ENCODE measurements around the gene DNAH2.

DNAH2 gene

GRCh38 chr17:7850701-7851437 lies 133.3 kb downstream of the DNAH2 start:
- DNase-seq (ENCODE audit: insufficient read length, low spot score), result no peak
- no peak for FAIRE-seq
- no peak for TF ChIP-seq POLR2A (IDR thresholded peaks at IDR 0.05; ENCODE audit: low read depth, low read length)

GRCh38 chr17:7851438-7852261 lies 134.1 kb downstream of the DNAH2 start:
- DNase-seq (ENCODE audit: insufficient read length, low spot score) (peak; percentile 36), FAIRE-seq (no peak)
- no peak for TF ChIP-seq POLR2A (IDR thresholded peaks at IDR 0.05; ENCODE audit: low read depth, low read length)

GRCh38 chr17:7852262-7852670 lies 134.7 kb downstream of the DNAH2 start:
- no peak for TF ChIP-seq POLR2A (IDR thresholded peaks at IDR 0.05; ENCODE audit: low read depth, low read length)
- FAIRE-seq, result no peak
- DNase-seq (ENCODE audit: insufficient read length, low spot score), result no peak

GRCh38 chr17:7852919-7853690 lies 135.6 kb downstream of the DNAH2 start:
- no peak for DNase-seq (ENCODE audit: insufficient read length, low spot score)
- no peak for FAIRE-seq
- no peak for TF ChIP-seq POLR2A (IDR thresholded peaks at IDR 0.05; ENCODE audit: low read depth, low read length)

GRCh38 chr17:7853691-7854038 lies 136.1 kb downstream of the DNAH2 start:
- DNase-seq (ENCODE audit: insufficient read length, low spot score), result no peak
- TF ChIP-seq POLR2A (IDR thresholded peaks at IDR 0.05; ENCODE audit: low read depth, low read length), result no peak
- FAIRE-seq, result no peak

- no peak for TF ChIP-seq POLR2A (IDR thresholded peaks at IDR 0.05; ENCODE audit: low read depth, low read length)
- DNase-seq (ENCODE audit: insufficient read length, low spot score), result no peak
- FAIRE-seq, result no peak
These were observed 136.7 kb downstream of the DNAH2 start for GRCh38 chr17:7854078-7854777.

- DNase-seq (ENCODE audit: insufficient read length, low spot score) (no peak), FAIRE-seq (no peak)
- TF ChIP-seq POLR2A (IDR thresholded peaks at IDR 0.05; ENCODE audit: low read depth, low read length), result no peak
These were observed 137.5 kb downstream of the DNAH2 start, which contains the start of gene TMEM88 for GRCh38 chr17:7854851-7855659. Gene TMEM88, plus strand, starts transcription at chr17:7855066. Its CDS starts 9 bp downstream, at chr17:7855075.

- no peak for FAIRE-seq
- TF ChIP-seq POLR2A (IDR thresholded peaks at IDR 0.05; ENCODE audit: low read depth, low read length), result no peak
- DNase-seq (ENCODE audit: insufficient read length, low spot score), result no peak
These were observed 138.1 kb downstream of the DNAH2 start for GRCh38 chr17:7855660-7856010.

GRCh38 chr17:7856011-7856810 lies 138.7 kb downstream of the DNAH2 start:
- FAIRE-seq (no peak), DNase-seq (ENCODE audit: insufficient read length, low spot score) (no peak)
- no peak for TF ChIP-seq POLR2A (IDR thresholded peaks at IDR 0.05; ENCODE audit: low read depth, low read length)

GRCh38 chr17:7856811-7857712 lies 139.5 kb downstream of the DNAH2 start, which contains the start of gene NAA38:
Gene NAA38, minus strand, starts transcription at chr17:7857559. Its CDS starts 96 bp downstream, at chr17:7857463.
- DNase-seq (ENCODE audit: insufficient read length, low spot score) (peak; percentile 89), FAIRE-seq (peak; percentile 82)
- peak; percentile 70 for TF ChIP-seq POLR2A (IDR thresholded peaks at IDR 0.05; ENCODE audit: low read depth, low read length)

Data from H54 (cell line).